Measurements from ENCODE around the gene PALMD. TPM values are rescaled to one million over a fixed set of nuclear protein-coding genes. Genes with fewer than 3 reads are reported as not detected.

Gene PALMD
- polyA plus RNA-seq, 3 donors: not detected

DNA sequence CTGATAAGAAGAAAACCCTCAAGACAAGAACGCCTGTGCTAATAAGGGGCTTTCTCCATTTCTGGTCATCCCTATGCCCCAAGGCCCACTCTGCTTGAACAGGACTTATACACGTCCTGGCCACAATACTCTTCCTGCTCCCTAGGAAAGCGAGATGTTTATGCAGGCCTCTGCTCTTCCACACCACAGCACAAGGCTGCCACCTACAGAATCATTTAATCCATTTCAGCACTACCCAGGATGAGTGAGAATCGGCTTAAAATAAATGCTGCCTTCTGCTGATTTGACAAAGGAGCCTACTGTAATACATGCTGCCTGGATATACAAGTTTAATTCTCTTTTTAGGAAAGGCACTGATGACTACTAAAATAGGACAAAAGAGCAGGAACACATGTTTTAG lies 91.1 kb downstream of the PALMD start:
- Histone ChIP-seq H2AFZ (ENCODE audit: insufficient read depth, low read depth, low read length, poor library complexity, severe bottlenecking) (no peak overlapping the region), H4K20me1 (ENCODE audit: insufficient read depth, low read length) (no peaks in the 10 kb centered on the region), H3K9me3 (replicated peaks in 1 of 2; ENCODE audit: control insufficient read depth in 1 of 2, insufficient read depth in 1 of 2, low read length in 2 of 2) (no peaks in the 10 kb centered on the region), H3K4me3 (replicated peaks in 1 of 3; ENCODE audit: low read depth in 2 of 3, low read length in 3 of 3) (no peak overlapping the region), H3K79me2 (ENCODE audit: insufficient read depth, low read length) (no peaks in the 10 kb centered on the region), H3K36me3 (replicated peaks in 1 of 2; ENCODE audit: control insufficient read depth in 1 of 2, insufficient read depth in 2 of 2, low read length in 2 of 2) (peaks cover 28 to 48% of the 10 kb centered on the region in 2 donors), H3K4me2 (replicated peaks; ENCODE audit: extremely low read depth, low read length, poor library complexity, severe bottlenecking) (no peak overlapping the region), H3K4me1 (ENCODE audit: control insufficient read depth in 1 of 2, insufficient read depth in 2 of 2, low read length in 2 of 2) (no peaks in the 10 kb centered on the region), H3K27ac (ENCODE audit: low read depth in 1 of 2, low read length in 2 of 2) (no peak overlapping the region), H3K9ac (ENCODE audit: insufficient read depth, low read length, poor library complexity, severe bottlenecking) (no peak overlapping the region), H3K27me3 (ENCODE audit: control insufficient read depth in 2 of 2, insufficient read depth in 2 of 2, low read length in 2 of 2) (no peaks in the 10 kb centered on the region)
- intact Hi-C loops (cut with micrococcal nuclease): no loop called here
- no peak overlapping the region for H3K27ac Mint-ChIP-seq
- H3K9me3 Mint-ChIP-seq: no peaks in the 10 kb centered on the region
- no peak for TF ChIP-seq CTCF (IDR thresholded peaks at IDR 0.05)
- DNase-seq: no peak
- H3K27me3 Mint-ChIP-seq (ENCODE audit: low read depth in 3 of 3): no peaks in the 10 kb centered on the region
- no peaks in the 10 kb centered on the region for H3K4me1 Mint-ChIP-seq
- WGBS (ENCODE audit: insufficient coverage): 45% methylated on average over 3 of the region's 4 CpGs
- no peak overlapping the region for H3K4me3 Mint-ChIP-seq
- peaks cover 56 to 61% of the 10 kb centered on the region in 2 donors for H3K36me3 Mint-ChIP-seq

- Histone ChIP-seq H3K9me3 (replicated peaks in 1 of 2; ENCODE audit: control insufficient read depth in 1 of 2, insufficient read depth in 1 of 2, low read length in 2 of 2) (no peaks in the 10 kb centered on the region), H3K4me3 (replicated peaks in 1 of 3; ENCODE audit: low read depth in 2 of 3, low read length in 3 of 3) (no peak overlapping the region), H4K20me1 (ENCODE audit: insufficient read depth, low read length) (no peaks in the 10 kb centered on the region), H3K27me3 (ENCODE audit: control insufficient read depth in 2 of 2, insufficient read depth in 2 of 2, low read length in 2 of 2) (no peaks in the 10 kb centered on the region), H3K4me1 (ENCODE audit: control insufficient read depth in 1 of 2, insufficient read depth in 2 of 2, low read length in 2 of 2) (no peaks in the 10 kb centered on the region), H3K36me3 (replicated peaks in 1 of 2; ENCODE audit: control insufficient read depth in 1 of 2, insufficient read depth in 2 of 2, low read length in 2 of 2) (peaks cover 35 to 63% of the 10 kb centered on the region in 2 donors), H2AFZ (ENCODE audit: insufficient read depth, low read depth, low read length, poor library complexity, severe bottlenecking) (no peak overlapping the region), H3K79me2 (ENCODE audit: insufficient read depth, low read length) (no peaks in the 10 kb centered on the region), H3K4me2 (replicated peaks; ENCODE audit: extremely low read depth, low read length, poor library complexity, severe bottlenecking) (no peak overlapping the region), H3K27ac (ENCODE audit: low read depth in 1 of 2, low read length in 2 of 2) (no peak overlapping the region), H3K9ac (ENCODE audit: insufficient read depth, low read length, poor library complexity, severe bottlenecking) (no peak overlapping the region)
- H3K27ac Mint-ChIP-seq: no peak overlapping the region
- H3K27me3 Mint-ChIP-seq (ENCODE audit: low read depth in 3 of 3): peaks cover 0 to 2% (median 0%) of the 10 kb centered on the region in 3 donors
- no CpG with 5 or more reads among the region's 6 CpGs for WGBS (ENCODE audit: insufficient coverage)
- H3K9me3 Mint-ChIP-seq: no peaks in the 10 kb centered on the region
- no peak overlapping the region for H3K4me3 Mint-ChIP-seq
- intact Hi-C loops (cut with micrococcal nuclease): no loop called here
- H3K4me1 Mint-ChIP-seq: no peaks in the 10 kb centered on the region
- H3K36me3 Mint-ChIP-seq: peaks cover 63 to 66% of the 10 kb centered on the region in 2 donors
- no peak for TF ChIP-seq CTCF (IDR thresholded peaks at IDR 0.05)
- DNase-seq: no peak
These were observed 93.0 kb downstream of the PALMD start for GRCh38 chr1:99738858-99739465.
